NCI-H128 (cell line): ENCODE measurements around the gene TMEM161A.
"Not testable (repeated sequence)": the region's sequence is repeated elsewhere in the genome, so short reads cannot be mapped to it uniquely, and the experiment has no call there.

ENCODE experiments used
- DNase-seq: peaks from one replicate; lab custom pipeline; 2025; ENCODE audit not compliant: unreplicated experiment; lab: John Stamatoyannopoulos, UW

TMEM161A gene

DNA sequence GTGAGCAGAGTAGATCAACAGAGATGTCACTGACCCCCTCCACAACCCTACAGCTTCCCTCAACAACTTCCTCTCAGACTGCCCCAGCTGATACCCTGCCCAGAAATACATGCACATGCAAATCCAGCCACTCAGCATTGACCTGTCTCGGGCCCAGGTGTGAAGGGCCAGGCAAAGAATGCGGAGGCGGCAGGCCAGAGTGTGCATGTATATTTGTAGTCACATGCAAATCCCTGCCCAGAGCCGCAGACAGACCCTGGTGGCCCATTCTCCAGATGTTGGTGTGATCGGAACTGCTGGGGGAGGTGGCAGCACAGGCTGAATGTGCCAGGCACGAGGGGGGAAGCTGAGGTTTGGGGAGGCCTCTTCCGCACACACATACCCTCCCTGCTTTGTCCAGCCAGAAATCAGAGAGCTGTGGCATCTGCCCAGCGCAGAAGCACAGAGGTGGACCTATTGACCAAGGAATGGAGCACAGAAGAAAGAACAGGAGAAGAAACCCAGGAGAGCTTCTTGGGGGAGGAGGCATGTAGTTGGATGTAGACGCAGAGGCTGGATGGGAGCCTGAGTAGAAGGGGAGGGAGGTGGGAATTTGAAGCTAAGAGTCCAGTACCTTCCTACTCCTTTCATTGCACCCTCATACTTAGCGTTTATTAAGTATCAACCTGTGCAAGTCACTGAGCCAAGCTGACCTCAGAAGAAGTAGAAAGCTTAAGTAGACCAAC is 17.4 kb upstream of the TMEM161A start:
- DNase-seq, result no peak

DNA sequence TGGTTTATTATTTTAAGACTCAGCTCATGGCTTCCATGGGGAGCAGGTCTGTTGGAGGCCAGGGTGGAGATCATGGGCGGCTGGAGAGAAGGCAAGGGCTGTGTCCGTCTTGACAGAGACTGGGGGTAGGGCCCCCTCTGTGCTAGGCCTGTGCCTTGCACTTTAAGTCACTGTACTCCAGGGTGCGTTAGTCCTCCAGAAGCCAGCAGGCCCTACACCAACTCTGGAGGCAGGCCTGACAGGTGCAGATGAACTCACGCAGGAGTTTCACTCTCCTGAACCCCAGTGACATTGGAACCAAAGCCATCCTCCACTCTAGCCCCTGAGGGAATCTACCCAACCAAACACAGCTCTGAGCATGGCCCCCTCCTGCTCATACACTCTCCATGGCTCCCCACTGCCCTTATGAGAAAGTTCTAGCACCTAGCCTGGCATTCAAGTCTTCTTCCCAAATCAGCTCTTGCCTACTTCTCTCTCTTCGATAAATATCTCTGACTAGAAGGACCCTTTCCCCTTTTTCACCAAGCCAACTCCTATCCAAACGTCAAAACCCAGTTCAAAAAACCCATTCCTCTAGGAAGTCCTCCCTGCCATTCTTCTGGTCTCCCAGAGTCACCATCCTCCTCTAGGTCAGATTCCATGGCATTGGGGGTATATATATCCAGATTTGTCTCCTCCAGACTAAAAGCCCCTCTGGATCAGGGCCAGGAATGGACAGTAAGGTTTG is 16.7 kb upstream of the TMEM161A start:
- no peak for DNase-seq

DNA sequence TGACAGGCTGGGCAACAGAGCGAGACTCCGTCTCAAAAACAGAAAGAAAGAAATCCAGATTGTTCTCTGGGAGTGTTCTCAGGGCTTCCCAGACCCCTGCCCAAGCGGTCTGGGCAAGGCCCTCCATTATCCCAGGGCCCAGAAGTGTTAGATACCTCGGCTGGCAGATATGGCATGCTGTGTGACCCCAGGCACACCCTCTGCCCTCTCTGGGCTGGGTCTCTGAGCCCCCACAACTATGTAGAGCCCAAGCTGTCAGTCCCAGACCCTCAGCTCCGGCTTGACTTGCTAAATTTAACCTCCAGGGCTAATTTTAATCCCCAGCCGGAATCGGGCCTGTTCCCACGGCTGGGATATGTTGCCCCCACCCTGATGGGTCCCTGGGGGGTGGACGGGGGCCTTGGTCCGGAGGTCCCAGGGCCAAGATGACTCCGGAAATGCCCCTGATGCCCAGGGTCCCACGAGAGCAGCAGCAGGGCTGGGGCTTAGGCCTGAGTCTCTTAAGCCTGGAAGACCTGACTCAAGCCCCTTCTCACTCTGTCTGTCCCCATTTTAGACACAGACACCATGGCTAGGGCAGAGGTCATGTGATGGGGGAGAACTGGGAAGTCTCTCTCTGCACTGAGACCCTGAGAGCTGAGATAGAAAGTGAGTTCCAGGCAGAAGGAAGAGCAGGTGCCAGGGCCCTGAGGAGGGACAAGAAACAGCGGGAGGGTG is 14.5 kb upstream of the TMEM161A start:
- no peak for DNase-seq

DNA sequence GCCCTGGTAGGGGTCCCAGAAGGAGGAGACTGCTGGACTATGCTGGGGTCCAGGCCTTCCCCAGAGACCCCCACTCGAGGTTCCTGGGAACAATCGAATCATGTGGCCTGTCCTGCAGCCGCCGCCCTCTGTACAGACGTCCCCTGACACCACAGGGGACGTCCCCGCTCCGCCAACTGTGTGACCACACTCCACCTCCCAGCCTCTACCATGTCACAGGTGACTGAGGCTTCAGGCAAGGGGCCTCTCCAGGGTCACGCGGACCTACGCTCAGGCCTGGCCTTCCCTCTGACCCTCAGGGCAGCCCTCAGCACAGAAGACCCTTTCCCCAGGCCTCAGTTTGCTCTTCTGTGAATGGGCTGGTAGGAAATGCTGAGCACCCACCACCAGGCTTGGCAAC is 13.1 kb upstream of the TMEM161A start:
- no peak for DNase-seq

DNA sequence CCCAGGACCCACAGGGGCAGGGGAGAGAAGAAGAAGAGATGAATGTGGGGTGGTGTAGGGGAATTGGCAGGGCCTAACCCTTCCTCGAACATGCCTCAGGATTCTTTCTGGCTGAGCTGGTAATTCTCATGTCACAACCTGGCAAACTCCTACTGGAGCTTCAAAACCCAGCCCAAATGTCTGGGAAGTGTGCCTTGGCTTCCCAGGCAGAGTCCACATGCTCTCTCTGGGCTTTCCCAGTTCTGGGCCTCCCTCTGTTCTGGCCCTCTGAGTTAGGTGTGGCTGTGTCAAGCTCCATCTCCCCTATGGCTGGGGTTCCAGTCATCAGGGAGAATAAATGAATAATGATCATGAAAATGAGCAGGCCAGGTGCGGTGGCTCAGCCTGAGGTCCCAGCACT is 11.2 kb upstream of the TMEM161A start:
- no peak for DNase-seq

DNA sequence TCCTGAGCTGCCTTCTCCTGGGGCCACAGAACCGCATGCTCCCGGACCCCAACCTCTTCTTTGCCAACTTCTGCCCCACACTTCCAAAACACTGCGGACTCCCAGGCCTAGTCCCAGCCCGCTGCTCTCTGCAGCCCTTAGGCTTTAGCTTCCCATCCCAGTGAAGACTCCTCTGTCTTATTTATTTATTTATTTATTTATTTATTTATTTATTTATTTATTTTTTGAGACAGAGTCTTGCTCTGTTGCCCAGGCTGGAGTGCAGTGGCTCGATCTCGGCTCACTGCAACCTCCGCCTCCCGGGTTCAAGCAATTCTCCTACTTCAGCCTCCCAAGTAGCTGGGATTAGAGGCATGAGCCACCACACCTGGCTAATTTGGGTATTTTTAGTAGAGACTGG is 10.2 kb upstream of the TMEM161A start:
- not testable (repeated sequence) for DNase-seq

DNA sequence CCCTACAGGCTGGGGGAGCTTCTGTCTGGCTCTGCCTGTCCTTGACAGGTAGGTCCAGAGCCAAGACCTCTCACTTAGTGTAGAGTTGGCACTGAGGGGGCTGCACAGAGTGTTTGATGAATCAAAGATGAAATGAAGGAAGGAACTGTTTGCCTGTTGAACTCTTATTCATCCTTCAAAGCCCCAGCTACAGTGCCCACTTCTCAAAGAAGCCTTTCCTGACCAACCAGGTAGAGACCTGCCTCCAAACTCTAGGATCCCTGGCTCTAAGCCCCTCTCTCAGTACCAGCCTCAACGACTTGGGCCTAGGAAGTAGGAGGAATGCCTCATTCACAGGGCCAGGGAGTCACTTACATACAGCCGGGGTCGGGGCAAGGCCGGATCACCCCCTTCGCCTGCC is 9.1 kb upstream of the TMEM161A start:
- DNase-seq, result no peak

DNA sequence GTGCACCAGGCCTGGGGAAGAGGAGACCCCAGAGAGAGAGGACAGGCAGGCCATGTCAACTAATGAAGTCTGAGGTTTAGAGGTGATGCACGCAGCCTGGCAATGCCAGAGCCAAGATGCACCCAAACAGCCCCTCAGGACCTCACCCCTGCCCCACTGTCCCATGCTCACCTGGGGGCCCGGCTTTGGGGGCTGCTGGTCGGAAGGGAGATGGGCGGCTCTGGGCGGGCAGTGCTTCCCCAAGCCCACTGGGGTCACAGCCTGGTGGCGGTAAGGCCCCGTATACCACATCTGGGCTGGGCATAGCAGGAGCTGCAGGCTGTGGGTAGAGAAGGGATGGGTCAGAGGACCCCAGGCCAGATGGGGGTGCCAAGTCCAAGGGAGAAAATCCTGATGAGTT is 8.6 kb upstream of the TMEM161A start:
- DNase-seq, result no peak

DNA sequence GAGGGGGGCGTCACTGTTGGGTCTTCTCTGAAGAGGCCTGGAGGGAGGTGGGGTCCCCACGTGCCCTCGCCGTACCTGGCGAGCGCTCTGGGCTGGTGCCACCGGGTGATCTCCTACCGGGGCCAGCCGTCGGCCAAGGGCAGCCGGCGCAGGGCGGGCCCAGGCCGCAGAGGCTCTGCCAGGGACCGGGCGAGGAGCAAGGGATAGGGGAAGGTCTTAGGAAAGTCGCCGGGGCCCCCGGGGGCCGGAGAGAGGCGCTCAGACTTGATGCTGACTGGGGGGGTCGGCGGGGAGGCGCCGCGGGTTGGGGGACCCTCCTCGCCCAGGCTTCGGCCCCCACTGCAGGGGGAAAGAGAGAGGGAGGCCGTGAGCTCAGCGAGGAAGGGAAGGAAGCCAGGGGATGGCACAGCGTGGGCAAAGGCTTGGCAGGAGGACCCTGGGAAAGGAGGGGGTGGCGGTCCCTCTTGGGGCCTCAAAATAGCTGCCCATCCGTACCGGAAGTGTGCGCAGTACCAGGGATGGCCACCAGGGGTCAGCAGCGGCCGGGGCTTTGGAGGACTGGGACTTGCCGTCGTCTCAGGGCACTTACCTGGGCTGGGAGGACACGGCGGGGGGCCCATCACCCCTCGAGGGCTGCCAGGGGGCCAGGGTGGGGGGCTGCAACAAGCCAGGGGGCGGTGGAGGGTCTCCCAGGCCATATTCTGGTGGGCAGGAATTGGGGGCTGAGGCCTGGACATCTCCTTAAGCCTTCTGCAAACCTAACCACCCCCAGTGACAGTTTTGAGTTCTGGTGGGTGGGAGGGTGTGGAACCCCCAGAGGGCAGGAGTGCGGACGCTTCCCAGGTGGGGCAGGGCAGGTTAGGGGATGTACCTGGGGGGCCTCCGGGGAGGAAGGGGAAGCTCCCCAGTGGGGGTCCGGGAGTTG is 7.7 kb upstream of the TMEM161A start:
- peak; percentile 58 for DNase-seq

DNA sequence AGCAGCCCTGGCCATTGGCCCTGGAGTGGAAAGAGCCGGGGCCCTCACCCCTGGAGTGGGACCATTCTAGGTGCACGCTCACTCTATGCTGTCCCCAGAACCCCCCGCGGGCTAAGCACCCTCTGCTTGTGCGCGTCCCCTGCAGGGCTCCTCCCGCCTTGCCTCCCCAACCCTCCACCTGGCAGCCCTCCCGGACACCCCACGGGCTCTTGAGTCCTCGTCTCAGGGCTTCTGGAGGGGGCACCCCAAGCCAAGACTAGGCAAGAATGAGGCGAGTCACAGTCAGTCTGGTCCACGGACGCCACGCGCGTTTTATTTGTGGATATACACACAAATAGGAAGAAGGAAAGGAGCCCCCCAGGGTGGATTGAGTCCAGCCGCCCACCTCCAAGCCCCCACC is 7.0 kb upstream of the TMEM161A start:
- DNase-seq, result no peak

DNA sequence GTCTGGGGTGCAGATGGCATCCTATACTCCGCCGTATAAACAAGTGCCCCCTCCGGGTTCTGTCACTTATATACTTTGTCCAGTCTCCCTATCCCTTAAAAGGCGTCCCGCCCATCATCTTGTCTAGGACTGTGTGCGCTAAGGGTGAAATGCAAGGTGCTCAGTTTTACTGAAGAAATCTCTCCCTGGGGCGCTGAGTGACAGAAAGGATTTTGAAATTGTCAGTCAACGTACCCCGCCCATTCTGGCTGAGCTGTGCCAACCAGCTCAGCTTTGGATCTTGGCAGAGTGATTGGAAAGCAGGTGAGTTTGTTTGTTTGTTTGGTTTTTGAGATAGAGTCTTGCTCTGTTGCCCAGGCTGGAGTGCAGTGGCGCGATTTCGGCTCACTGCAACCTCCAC is 4.1 kb upstream of the TMEM161A start:
- no peak for DNase-seq

DNA sequence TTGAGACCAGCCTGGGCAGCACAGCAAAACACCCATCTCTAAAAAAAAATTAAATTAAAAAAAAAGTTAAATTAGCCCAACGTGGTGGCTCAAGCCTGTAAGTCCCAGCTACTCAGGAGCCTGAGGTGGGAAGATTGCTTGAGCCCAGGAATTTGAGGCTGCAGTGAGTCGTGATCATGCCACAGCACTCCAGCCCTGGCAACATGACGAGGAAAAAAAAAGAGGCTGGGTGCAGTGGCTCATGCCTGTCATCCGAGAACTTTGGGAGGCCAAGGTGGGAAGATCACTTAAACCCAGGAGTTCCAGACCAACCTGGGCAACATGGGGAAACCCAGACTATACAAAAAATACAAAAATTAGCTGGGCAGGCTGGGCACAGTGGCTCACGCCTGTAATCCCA is 2.2 kb upstream of the TMEM161A start:
- no peak for DNase-seq

DNA sequence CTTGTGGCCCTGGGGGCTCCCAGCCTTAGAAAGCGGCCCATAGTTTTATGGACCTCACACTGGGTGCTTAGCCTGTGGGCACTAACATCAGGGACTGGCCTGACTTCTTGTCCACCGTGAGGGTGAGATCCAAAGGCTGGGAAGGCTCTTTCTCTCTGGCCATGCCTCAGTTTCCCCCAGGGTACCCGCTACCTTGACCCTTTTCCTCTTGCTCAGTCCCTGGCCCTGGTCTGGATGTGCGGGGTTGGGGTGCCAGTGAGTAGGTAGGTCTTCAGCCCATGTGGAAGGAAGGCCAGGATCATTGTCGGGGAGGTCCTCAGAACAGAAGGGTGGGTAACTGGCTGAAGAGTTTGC is 1.6 kb upstream of the TMEM161A start:
- DNase-seq, result no peak

DNA sequence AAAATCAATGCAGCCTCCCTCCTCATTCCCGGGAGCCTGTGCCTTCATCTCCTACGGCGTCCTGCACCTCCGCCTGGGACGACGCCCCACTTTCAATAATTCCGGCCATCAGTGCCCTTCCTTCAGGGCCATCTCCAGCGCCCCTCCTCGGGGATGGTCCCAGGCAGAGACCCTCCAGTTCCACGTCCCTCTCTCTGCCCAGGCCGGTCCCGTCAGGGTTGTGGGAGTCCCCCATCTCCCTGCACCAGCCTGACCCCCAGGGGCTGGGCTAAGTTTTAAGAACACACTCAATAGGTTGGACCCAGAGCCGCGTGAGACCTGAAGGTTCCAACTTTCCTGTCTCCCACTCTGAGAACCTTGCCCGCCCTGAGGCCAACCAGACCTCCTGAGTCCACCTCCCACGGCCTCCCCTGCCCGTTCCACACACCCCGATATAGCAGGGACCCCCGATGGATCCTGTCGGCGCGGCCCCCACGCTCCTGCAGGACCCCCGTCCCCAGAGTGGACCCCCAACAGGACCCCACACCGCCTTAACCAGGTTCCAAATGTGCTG is 646 bp downstream of the TMEM161A start:
- no peak for DNase-seq

DNA sequence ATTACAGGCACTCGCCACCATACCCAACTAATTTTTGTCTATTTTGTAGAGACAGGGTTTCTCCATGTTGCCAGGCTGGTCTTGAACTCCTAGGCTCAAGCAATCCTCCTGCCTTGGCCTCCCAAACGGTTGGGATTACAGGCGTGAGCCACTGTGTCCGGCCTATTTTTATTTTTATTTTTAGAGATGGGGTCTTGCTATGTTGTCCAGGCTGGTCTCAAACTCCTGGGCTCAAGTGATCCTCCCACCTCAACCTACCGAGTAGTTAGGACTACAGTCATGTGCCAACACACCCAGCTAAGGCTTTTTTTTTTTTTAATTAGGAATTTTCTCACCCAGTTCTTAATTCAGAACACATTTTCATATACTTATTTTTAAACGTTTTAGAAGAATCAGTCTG is 2.6 kb downstream of the TMEM161A start:
- not testable (repeated sequence) for DNase-seq

DNA sequence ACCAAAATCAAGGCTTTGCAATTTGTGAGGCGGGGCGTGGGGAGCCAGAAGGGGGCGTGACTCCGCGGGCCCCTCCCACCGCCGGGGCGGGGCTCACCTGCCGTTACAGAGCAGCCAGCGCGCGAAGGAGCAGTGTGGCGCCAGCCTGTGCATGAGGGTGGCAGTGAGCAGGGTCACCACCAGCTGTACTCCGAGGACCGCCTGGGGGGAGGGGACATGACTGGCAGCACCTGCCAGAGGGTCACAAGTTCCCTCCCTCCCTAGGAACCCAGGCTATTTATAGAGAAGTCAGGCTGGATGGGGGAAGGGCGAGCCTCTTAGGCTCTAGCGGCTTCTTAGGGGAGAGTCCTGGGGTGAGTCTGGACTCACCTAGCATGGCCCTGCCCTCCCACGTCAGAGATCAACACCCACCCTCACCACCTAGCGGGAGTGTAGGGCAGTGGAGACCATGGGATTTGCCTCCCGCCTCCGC is 3.6 kb downstream of the TMEM161A start:
- DNase-seq, result no peak

DNA sequence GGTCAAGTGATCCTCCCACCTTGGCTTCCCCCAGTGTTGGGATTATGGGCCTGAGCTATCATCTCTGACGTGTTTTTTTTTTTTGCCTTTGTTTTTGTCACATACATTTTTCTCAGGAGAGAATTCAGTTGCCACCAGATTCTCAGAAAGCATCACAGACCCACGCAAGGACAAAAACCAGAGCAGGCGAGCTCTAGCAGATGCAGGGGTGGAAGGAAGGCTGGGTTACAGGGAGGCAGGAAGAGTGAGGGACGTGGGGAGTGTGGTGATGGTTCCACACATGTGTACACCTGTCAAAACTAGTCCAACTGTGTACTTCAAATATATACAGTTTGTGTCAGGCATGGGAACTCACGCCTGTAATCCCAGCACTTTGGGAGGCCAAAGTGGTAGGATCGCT is 4.3 kb downstream of the TMEM161A start:
- no peak for DNase-seq

DNA sequence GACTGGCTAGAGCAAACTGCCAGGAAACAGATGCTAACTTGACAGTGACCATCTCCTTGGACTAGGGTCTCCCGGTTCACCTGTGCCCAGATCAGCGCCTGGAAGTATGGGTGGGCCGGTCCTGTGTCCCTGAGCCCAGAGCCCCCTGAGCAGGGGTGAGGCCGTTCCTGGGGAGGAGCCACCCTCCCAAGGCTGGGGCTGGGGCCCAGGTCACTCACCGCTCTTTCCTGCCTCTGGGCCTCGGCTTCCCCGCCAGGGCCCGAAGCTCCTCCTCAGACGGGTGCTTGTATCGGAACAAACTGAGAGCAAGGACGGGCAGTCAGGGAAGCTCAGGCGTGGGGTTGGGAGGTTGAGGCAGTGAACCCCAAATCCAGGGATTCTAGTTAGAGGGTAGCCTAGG is 5.4 kb downstream of the TMEM161A start:
- no peak for DNase-seq

DNA sequence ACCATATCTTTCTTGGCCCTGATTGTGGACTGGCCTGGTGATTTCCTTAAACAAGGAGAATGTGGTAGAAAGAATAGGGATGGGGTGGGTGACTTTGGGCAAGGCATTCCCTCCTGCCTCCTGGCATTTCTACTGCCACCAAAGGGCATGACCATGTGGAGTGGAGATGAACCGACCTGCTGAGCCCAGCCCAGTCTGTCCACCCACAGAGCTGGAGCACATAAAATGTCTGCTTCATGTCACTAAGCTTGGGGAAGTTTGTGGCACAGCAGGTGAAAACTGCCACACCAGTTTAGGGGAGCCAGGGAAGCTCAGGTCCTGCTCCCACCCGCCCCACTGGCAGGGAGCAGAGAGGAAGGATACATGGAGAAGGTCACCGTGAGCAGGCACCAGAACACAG is 6.3 kb downstream of the TMEM161A start:
- DNase-seq, result no peak

DNA sequence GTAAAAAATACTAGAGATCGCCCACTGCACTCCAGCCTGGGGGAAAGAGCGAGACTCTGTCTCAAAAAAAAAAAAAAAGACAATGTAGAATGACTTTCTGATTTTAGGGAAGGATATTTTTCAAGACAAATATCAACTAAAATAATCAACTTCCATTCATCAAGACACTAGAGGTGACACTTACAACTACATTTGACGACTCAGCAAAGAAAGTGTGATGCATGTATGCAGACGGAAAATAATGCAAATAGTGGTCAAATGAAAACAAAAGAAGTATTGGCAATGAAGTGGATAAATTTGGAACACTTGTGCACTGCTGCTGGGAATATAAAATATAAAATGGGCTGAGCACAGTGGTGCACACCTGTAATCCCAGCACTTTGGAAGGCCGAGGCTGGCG is 12.2 kb downstream of the TMEM161A start:
- DNase-seq, result no peak

DNA sequence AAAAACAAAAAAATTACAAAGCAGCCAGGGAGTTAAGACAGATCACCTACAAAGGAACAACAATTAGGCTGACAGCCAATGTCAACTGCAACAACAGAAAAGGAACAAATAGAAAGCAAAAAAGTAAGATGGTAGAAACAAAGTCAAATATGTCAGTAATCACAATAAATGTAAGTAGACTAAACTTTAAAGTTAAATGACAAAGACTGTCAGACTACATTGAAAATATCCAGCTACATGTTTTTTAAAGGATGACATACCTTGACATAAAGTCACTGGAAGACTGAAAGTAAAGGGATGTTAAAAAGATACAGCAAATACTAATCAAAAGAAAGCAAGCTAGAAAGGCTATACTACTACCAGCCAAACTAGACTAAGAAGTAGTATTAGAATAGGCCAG is 14.9 kb downstream of the TMEM161A start:
- no peak for DNase-seq
